Thyroid gland (tissue), 4 donors: ENCODE data around the gene CREBRF.

Experiments
- POLR2A ChIP-seq, 2 donors: fragments of 450-650 bp; IDR thresholded peaks; one replicate each; pipeline ENCODE4 v1.6.1; 2017; ENCODE audit warnings: antibody characterized with exemption in 2 of 2, mild to moderate bottlenecking in 2 of 2, moderate library complexity in 1 of 2
- TF ChIP-seq, protein P1 (sequence below), 6 experiments: fragments of 200-600 bp in 3 of 6; fragments of 450-650 bp in 3 of 6; sonication (generic) in 3 of 6; IDR thresholded peaks; one replicate each; pipeline ENCODE4 v1.5.1; 2016 to 2019; ENCODE audit warnings: antibody characterized with exemption in 6 of 6, mild to moderate bottlenecking in 2 of 6, inconsistent platforms in 1 of 6, moderate library complexity in 1 of 6

DNA sequence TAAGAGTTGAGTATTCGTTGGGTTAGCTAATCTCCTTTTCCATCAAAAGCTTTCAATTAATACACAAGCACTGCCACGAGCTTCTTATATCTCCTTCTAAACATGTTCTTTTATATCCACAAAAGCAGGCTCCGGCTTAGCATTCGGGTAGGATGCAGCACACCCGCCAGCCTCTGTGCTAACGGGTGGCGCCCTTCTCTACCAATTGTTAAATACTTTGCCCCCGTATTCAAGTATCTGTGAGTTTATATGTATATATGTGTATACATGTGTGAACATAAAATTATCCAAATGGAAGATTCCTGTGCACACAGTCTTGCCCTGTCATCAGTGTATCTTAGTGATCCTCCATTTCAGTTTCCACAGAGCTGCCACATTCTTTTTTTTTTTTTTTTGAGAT is 116.0 kb downstream of the CREBRF start:
- TF ChIP-seq, protein P1, sequence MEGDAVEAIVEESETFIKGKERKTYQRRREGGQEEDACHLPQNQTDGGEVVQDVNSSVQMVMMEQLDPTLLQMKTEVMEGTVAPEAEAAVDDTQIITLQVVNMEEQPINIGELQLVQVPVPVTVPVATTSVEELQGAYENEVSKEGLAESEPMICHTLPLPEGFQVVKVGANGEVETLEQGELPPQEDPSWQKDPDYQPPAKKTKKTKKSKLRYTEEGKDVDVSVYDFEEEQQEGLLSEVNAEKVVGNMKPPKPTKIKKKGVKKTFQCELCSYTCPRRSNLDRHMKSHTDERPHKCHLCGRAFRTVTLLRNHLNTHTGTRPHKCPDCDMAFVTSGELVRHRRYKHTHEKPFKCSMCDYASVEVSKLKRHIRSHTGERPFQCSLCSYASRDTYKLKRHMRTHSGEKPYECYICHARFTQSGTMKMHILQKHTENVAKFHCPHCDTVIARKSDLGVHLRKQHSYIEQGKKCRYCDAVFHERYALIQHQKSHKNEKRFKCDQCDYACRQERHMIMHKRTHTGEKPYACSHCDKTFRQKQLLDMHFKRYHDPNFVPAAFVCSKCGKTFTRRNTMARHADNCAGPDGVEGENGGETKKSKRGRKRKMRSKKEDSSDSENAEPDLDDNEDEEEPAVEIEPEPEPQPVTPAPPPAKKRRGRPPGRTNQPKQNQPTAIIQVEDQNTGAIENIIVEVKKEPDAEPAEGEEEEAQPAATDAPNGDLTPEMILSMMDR (IDR thresholded peaks at IDR 0.05), result no peak
- no peak for TF ChIP-seq POLR2A (IDR thresholded peaks at IDR 0.05)
